Left renal cortex interstitium (tissue), 4 donors: ENCODE results near the gene SCAMP2. TPM values are rescaled to one million over a fixed set of nuclear protein-coding genes. Genes with fewer than 3 reads are reported as not detected.
"Not testable (repeated sequence)": the region's sequence is repeated elsewhere in the genome, so short reads cannot be mapped to it uniquely, and the experiment has no call there.

Experiments used
- DNase-seq, 4 donors: peaks; one replicate each; pipeline ENCODE4 v3.0.0-alpha.2; 2013; ENCODE audit warnings: low read depth in 4 of 4, low spot score in 2 of 4, missing footprints in 1 of 4
- polyA plus RNA-seq, 4 donors: library from polyadenylated mRNA; unstranded; fragments of 120-200 nt; gene quantifications; one replicate each; pipeline ENCODE4 v1.2.1, GENCODE V29; 2013; ENCODE audit not compliant: insufficient read length in 4 of 4

Gene SCAMP2
- polyA plus RNA-seq: 10 to 100 TPM; 68.4 to 78.0 (median 72.7) TPM

- DNase-seq: peak; percentile 89 to 97 (median 94)
Measured at GRCh38 chr15:74873036-74873755, at the start of gene SCAMP2. SCAMP2 (minus strand) TSS chr15:74873365; CDS start chr15:74873255, 110 bp downstream.

DNA sequence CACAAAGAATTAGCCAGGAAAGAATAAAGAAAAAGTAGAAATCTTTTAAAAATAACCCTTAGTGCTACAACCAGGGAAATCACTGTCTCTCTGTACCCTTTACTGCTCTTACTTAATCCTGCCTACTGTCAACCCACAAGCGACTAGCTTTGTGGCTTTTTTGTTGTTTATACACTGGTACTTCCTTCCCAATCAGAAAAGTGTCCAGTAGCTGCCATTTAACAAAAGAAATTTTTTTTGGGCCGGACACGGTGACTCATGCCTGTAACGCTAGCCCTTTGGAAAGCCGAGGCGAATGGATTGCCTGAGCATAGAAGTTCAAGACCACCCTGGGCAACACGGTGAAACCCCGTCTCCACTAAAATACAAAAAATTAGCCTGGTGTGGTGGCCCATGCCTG lies 47.3 kb upstream of the SCAMP2 start:
- no peak for DNase-seq

GRCh38 chr15:74917676-74918075 lies 44.5 kb upstream of the SCAMP2 start:
- DNase-seq: no peak

DNA sequence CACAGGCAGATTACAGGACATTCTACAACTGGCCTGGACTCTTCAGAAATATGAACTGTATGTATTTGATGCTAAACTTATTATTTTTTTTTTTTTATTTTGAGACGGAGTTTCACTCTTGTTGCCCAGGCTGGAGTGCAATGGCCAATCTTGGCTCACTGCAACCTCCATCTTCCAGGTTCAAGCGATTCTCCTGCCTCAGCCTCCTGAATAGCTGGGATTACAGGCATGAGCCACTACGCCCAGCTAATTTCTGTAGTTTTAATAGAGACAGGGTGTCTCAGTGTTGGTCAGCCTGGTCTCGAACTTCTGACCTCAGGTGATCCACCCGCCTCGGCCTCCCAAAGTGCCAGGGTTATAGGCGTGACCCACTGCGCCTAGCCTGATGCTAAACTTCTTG lies 40.6 kb upstream of the SCAMP2 start:
- not testable (repeated sequence) for DNase-seq

- no peak for DNase-seq
Measured at GRCh38 chr15:74913041-74913440, 39.9 kb upstream of the SCAMP2 start.

DNA sequence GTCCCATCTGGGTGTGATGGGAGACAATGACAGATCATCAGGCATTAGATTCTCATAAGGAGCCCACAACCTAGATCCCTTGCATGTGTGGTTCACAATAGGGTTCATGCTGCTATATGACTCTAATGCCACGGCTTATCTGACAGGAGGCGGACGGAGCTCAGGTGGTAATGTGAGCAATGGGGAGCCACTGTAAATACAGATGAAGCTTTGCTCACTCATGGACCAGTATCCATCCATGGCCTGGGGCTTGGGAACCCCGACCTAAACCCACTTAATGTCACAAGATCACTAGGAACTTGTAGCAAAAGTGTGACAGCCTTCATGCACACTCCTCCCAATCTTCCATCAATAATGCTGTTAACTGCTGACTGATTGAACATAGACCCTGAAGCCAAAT lies 35.5 kb upstream of the SCAMP2 start:
- no peak for DNase-seq

GRCh38 chr15:74907163-74907870 lies 34.2 kb upstream of the SCAMP2 start:
- no peak for DNase-seq

GRCh38 chr15:74906450-74907162 lies 33.4 kb upstream of the SCAMP2 start, which contains the start of gene FAM219B:
FAM219B (minus strand) TSS chr15:74906851; CDS start chr15:74906800, 51 bp downstream.
- peak; percentile 62 to 86 (median 72) for DNase-seq

DNA sequence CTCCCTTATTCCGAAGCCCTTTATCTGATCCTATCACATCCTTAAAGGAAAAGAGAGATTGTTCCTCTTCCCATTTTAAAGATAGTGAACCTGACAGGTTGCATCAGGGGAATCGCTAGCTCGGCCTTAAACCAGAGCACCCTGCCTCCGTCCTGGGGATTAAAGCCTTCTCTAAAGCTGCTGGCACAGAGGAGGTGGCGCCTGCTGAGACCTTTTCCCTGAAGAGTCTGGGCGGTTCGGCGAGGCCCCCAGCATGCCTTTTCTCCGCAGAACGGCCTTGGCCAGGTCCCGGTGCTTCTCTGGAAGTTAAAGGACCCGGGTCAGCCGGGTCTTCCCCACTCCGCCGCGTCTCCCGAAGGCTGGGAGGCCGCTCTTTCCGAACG lies 32.9 kb upstream of the SCAMP2 start:
- peak in 2 of 4 donors; percentile 9 to 26 for DNase-seq

- no peak for DNase-seq
Measured at GRCh38 chr15:74904190-74904805, 31.1 kb upstream of the SCAMP2 start.

- DNase-seq: no peak
Measured at GRCh38 chr15:74903676-74904075, 30.5 kb upstream of the SCAMP2 start.

GRCh38 chr15:74902295-74903075 lies 29.3 kb upstream of the SCAMP2 start:
- no peak for DNase-seq

DNA sequence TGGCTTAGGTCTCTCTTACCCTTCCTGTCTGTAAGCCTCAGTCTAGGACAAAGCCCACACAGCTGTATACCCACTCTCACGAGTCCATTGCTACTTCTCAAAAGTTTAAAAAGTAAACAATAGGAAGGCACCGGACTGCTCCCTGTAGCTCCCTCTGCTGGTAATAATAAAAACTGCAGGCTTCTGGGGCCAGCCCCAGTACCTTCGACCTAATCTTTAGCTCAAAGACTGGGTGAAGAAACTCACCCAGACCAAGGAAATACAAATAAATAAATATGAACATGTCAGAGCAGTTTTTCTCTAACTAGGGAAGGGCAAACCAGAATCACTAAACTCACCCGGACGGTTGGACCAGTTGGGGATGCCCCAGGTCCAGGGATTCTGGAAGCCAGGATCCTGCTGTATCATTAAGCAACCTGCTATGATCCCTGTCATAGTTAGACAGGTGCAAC lies 28.5 kb upstream of the SCAMP2 start:
- peak in 2 of 4 donors; percentile 26 to 39 for DNase-seq

- no peak for DNase-seq
Measured at GRCh38 chr15:74897300-74897701, 24.1 kb upstream of the SCAMP2 start.

DNA sequence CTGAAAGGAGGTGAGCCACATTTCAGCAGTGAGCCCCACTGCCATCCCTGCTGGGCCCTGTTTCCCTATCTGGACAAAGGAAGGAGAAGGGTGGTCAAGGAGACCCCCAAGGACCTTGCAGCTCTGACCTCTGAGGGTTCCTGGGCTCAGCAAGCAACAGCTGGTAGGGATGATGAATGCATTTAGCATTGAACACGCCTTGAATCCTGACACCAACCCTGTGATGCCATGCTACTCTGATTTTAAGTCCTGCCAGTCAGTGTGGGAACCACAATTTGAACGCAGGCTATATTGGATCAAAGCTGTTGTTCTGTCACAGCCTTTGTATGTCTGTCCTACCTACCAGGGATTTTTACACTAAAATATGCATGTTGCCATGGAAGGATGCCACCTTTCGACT lies 23.2 kb upstream of the SCAMP2 start:
- DNase-seq: no peak

GRCh38 chr15:74895830-74896229 lies 22.7 kb upstream of the SCAMP2 start:
- DNase-seq: no peak

DNA sequence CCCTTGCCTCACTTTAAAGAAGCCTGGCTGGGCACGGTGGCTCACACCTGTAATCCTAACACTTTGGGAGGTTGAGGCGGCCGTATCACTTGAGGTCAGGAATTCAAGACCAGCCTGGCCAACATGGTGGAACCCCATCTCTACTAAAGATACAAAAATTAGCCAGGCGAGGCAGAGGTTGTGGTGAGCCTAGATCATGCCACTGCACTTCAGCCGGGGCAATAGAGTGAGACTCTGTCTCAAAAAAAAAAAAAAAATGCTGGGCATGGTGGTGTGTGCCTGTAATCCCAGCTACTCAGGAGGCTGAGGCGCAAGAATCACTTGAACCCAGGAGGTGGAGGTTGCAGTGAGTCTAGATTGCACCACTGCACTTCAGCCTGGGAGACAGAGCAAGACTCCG lies 21.2 kb upstream of the SCAMP2 start:
- not testable (repeated sequence) for DNase-seq

DNA sequence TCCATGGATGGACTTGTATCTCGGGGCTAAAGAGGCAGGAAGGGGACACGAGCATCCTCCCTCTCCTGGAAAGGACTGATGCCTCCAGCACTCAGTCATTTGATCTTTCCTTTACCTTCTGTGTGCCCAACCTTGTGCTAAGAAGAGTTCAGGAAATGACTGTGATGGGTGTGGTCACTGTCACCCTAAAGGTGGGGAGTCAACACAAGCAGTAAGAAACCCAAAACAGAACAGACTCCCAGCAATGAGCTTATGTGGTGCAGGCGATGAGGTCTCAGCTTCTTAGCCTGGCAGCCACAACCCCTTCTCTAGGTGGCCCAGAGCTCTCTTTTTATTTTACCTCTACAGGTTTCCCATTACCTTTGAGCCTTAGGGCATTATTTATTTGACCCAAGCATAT lies 20.5 kb upstream of the SCAMP2 start:
- DNase-seq: no peak

- no peak for DNase-seq
Measured at GRCh38 chr15:74892931-74893330, 19.8 kb upstream of the SCAMP2 start.

- DNase-seq: no peak
Measured at GRCh38 chr15:74892313-74892712, 19.1 kb upstream of the SCAMP2 start.
